Ovary (tissue), 3 donors: Measurements from ENCODE around the gene PSMD1.

Experiments used
- POLR2A ChIP-seq: fragments of 450-650 bp; IDR thresholded peaks from one replicate; pipeline ENCODE4 v1.6.1; 2017; ENCODE audit warnings: antibody characterized with exemption, mild to moderate bottlenecking, moderate library complexity
- TF ChIP-seq, protein P1 (sequence below), 3 donors: fragments of 450-650 bp in 2 of 3; fragments of 200-600 bp in 1 of 3; IDR thresholded peaks; one replicate each; pipeline versions ENCODE4 v1.5.1 to v1.8.0; 2016 to 2022; ENCODE audit warnings: antibody characterized with exemption in 3 of 3, mild to moderate bottlenecking in 1 of 3
- donor health status: DM: no; HTN: no; CAD: no.

DNA sequence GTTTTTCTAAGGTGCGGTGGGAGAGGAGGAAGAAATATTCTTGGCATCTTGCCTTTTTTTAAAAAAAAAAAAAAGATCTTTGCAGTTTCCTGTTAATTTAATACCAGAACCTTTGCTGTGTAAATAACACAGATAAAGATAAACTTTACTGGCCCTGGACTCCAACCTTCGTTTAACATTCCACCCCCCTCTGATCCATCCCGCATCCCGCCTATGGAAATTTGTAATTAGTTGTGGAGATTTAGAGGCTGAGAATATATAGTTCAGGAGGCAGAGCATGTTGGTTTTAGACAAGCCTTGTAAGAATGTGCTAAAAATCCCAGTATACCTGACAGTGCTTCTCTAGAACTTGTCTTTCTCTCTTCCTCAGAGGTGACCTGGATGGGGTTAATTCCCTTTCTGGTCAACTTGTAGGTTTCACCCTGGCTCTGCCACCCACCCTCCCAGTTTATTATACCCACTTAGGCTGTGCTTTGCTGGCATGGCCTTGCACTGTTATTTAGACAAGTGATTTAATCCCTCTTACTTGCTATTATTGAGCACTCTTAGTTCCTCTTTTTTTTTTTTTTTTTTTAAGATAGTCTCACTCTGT lies 22.3 kb upstream of the PSMD1 start:
- TF ChIP-seq POLR2A: no peak
- TF ChIP-seq, protein P1, sequence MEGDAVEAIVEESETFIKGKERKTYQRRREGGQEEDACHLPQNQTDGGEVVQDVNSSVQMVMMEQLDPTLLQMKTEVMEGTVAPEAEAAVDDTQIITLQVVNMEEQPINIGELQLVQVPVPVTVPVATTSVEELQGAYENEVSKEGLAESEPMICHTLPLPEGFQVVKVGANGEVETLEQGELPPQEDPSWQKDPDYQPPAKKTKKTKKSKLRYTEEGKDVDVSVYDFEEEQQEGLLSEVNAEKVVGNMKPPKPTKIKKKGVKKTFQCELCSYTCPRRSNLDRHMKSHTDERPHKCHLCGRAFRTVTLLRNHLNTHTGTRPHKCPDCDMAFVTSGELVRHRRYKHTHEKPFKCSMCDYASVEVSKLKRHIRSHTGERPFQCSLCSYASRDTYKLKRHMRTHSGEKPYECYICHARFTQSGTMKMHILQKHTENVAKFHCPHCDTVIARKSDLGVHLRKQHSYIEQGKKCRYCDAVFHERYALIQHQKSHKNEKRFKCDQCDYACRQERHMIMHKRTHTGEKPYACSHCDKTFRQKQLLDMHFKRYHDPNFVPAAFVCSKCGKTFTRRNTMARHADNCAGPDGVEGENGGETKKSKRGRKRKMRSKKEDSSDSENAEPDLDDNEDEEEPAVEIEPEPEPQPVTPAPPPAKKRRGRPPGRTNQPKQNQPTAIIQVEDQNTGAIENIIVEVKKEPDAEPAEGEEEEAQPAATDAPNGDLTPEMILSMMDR (IDR thresholded peaks at IDR 0.05): no peak
